ENCODE data around the gene RIMS4. TPM values are rescaled to one million over a fixed set of nuclear protein-coding genes. Genes with fewer than 3 reads are reported as not detected.

Gene RIMS4
- total RNA-seq, 2 experiments from 2014 or later, result not detected

DNA sequence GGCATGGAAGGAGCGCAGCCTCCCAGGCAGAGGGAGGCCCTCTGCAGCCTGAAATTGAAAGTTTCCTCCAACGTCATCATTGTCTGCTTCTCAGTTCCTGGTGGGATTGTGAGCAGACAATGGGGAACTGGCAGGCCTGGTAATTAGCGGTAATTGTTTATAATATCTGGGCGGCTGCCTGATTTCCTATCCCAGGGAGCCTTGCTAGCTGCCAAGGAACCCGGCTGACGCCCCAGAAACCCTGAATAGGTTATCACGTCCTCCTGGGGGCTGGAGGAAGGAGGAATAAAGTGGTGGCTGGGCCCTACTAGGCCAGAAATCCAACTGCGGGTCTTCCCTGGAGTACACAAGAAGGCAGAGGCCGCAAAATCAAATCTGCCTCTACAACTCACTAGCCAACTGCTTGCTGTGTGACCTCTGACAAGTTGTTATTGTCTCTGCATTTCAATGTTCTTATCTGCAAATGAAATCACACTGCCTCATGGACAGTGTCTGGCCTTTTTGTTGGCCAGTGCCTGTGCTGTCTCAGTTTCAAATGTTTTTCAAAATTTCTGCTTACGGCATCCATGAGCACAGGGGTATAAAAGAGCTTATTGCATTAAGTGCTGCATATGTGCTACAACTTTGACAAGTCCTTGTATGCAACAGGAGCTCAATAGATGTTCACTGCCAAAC lies 47.7 kb downstream of the RIMS4 start:
- Mint-ChIP-seq H3K36me3 (ENCODE audit: low read depth) (no peaks in the 10 kb centered on the region), H3K4me1 (ENCODE audit: low read depth) (no peaks in the 10 kb centered on the region), H3K27ac (no peak overlapping the region), H3K4me3 (no peak overlapping the region), H3K27me3 (peaks cover 13% of the 10 kb centered on the region), H3K9me3 (no peaks in the 10 kb centered on the region)
- CTCF ChIA-PET, result no interaction called here
- Histone ChIP-seq H3K36me3 (ENCODE audit: insufficient read depth, low read length) (no peaks in the 10 kb centered on the region), H3K27me3 (ENCODE audit: control insufficient read depth in 1 of 2, insufficient read depth in 2 of 2, low read length in 2 of 2) (peaks cover 0 to 2% of the 10 kb centered on the region in 2 experiments), H3K9me3 (ENCODE audit: control insufficient read depth in 1 of 2, insufficient read depth in 1 of 2, low read length in 2 of 2) (no peaks in the 10 kb centered on the region), H3K27ac (ENCODE audit: low read depth in 1 of 2, low read length in 2 of 2) (no peak overlapping the region), H3K4me1 (ENCODE audit: insufficient read depth, low read length) (no peaks in the 10 kb centered on the region), H3K4me3 (ENCODE audit: low read length) (no peak overlapping the region)
- TF ChIP-seq, protein P1, sequence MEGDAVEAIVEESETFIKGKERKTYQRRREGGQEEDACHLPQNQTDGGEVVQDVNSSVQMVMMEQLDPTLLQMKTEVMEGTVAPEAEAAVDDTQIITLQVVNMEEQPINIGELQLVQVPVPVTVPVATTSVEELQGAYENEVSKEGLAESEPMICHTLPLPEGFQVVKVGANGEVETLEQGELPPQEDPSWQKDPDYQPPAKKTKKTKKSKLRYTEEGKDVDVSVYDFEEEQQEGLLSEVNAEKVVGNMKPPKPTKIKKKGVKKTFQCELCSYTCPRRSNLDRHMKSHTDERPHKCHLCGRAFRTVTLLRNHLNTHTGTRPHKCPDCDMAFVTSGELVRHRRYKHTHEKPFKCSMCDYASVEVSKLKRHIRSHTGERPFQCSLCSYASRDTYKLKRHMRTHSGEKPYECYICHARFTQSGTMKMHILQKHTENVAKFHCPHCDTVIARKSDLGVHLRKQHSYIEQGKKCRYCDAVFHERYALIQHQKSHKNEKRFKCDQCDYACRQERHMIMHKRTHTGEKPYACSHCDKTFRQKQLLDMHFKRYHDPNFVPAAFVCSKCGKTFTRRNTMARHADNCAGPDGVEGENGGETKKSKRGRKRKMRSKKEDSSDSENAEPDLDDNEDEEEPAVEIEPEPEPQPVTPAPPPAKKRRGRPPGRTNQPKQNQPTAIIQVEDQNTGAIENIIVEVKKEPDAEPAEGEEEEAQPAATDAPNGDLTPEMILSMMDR (IDR thresholded peaks at IDR 0.05), result no peak
- POLR2A ChIA-PET, result no interaction called here
- intact Hi-C loops (cut with DNase I, micrococcal nuclease), result no loop called here
- DNase-seq (no peak), ATAC-seq (ENCODE audit: poor library complexity) (no peak)

DNA sequence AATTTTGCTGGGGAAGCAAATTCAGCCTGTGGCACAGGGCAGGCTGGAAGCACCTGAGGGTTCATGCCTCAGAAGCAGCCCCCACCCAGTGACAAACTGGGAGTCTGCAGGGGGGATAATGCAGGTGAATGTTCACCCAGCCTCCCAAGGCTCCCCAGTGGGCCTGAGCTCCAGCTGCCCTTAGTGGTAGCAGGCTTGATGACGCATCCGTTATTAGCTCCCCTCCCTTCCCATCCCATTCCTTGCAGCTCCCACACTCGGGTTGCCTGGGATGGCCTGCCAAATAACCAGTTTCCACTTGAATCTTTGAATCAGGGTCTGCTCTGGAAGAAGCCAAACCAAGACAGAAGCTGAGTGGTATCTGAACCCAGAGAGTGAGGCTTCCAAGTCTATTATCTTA lies 48.9 kb downstream of the RIMS4 start:
- Histone ChIP-seq H3K9me3 (ENCODE audit: control insufficient read depth in 1 of 2, insufficient read depth in 1 of 2, low read length in 2 of 2) (no peaks in the 10 kb centered on the region), H3K27me3 (ENCODE audit: control insufficient read depth in 1 of 2, insufficient read depth in 2 of 2, low read length in 2 of 2) (peaks cover 0 to 2% of the 10 kb centered on the region in 2 experiments), H3K4me1 (ENCODE audit: insufficient read depth, low read length) (no peaks in the 10 kb centered on the region), H3K36me3 (ENCODE audit: insufficient read depth, low read length) (no peaks in the 10 kb centered on the region), H3K4me3 (ENCODE audit: low read length) (no peak overlapping the region), H3K27ac (ENCODE audit: low read depth in 1 of 2, low read length in 2 of 2) (no peak overlapping the region)
- Mint-ChIP-seq H3K4me1 (ENCODE audit: low read depth) (no peaks in the 10 kb centered on the region), H3K9me3 (no peaks in the 10 kb centered on the region), H3K36me3 (ENCODE audit: low read depth) (no peaks in the 10 kb centered on the region), H3K27me3 (peaks cover 16% of the 10 kb centered on the region), H3K27ac (no peak overlapping the region), H3K4me3 (no peak overlapping the region)
- CTCF ChIA-PET, result no interaction called here
- TF ChIP-seq, protein P1 (IDR thresholded peaks at IDR 0.05), result no peak
- intact Hi-C loops (cut with DNase I, micrococcal nuclease), result no loop called here
- POLR2A ChIA-PET, result no interaction called here
- ATAC-seq (ENCODE audit: poor library complexity) (no peak), DNase-seq (no peak)

DNA sequence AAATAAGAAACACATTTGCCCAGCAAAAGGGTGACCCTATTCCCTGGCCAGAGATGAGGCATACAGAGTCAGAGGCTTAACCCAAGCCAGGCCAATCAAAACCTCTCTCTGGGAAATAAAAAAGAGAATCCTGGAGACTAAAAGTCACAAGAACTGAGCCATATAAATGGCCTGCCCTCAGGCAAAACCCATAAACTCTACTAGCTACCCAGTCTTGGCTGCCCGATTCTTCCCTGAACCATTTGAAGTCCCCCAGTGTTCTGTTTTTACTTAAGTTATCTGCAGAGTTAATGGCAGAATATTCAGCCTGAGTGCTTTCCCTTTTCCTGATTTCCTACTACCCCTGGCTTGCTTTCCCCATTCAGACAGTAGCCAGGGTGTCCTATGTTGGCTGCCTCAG lies 50.8 kb downstream of the RIMS4 start:
- ATAC-seq (ENCODE audit: poor library complexity), result no peak
- no peaks in the 10 kb centered on the region for H3K9me3 Mint-ChIP-seq
- Histone ChIP-seq H3K27me3 (ENCODE audit: control insufficient read depth in 1 of 2, insufficient read depth in 2 of 2, low read length in 2 of 2) (no peaks in the 10 kb centered on the region), H3K36me3 (ENCODE audit: insufficient read depth, low read length) (no peaks in the 10 kb centered on the region), H3K4me3 (ENCODE audit: low read length) (no peak overlapping the region), H3K27ac (ENCODE audit: low read depth in 1 of 2, low read length in 2 of 2) (no peak overlapping the region), H3K4me1 (ENCODE audit: insufficient read depth, low read length) (no peaks in the 10 kb centered on the region), H3K9me3 (ENCODE audit: control insufficient read depth in 1 of 2, insufficient read depth in 1 of 2, low read length in 2 of 2) (no peaks in the 10 kb centered on the region)
- H3K4me3 Mint-ChIP-seq, result no peak overlapping the region
- CTCF ChIA-PET, result no interaction called here
- POLR2A ChIA-PET, result no interaction called here
- H3K27ac Mint-ChIP-seq, result no peak overlapping the region
- H3K36me3 Mint-ChIP-seq (ENCODE audit: low read depth), result no peaks in the 10 kb centered on the region
- TF ChIP-seq, protein P1 (IDR thresholded peaks at IDR 0.05), result no peak
- intact Hi-C loops (cut with DNase I, micrococcal nuclease), result no loop called here
- no peaks in the 10 kb centered on the region for H3K4me1 Mint-ChIP-seq (ENCODE audit: low read depth)
- DNase-seq, result no peak
- peaks cover 11% of the 10 kb centered on the region for H3K27me3 Mint-ChIP-seq
